ENCODE measurements around the gene SMAD3.

GRCh38 chr15:67054676-67055075 is 10.7 kb upstream of the SMAD3 start:
- TF ChIP-seq CTCF (IDR thresholded peaks at IDR 0.05) (no peak), POLR2A (IDR thresholded peaks at IDR 0.05) (no peak)

All from body of pancreas (tissue), 4 donors.